Motor neuron (in vitro differentiated cells): ENCODE data around the gene TBX2. TPM values are rescaled to one million over a fixed set of nuclear protein-coding genes. Genes with fewer than 3 reads are reported as not detected.

Experiments
- ATAC-seq, 8 experiments: fragments of 200-7000 bp; cut with Tn5 transposase; replicated peaks in 6 of 8; 2 replicates each; pipeline ENCODE4 v1.8.0; 2021; ENCODE audit warnings: mild to moderate bottlenecking in 8 of 8, moderate library complexity in 8 of 8
- H3K27ac ChIP-seq, 2 donors: fragments of 250-450 bp; sonication (Bioruptor Pico); 2 replicates each; pipeline ENCODE4 v1.9.0; 2021; ENCODE audit warnings: antibody characterized with exemption in 2 of 2, mild to moderate bottlenecking in 2 of 2, moderate library complexity in 1 of 2
- H3K4me1 ChIP-seq, 2 donors: fragments of 250-450 bp; sonication (Bioruptor Pico); replicated peaks in 1 of 2; 2 replicates each; pipeline ENCODE4 v1.6.1; 2021; ENCODE audit warnings: antibody characterized with exemption in 2 of 2, mild to moderate bottlenecking in 2 of 2, moderate library complexity in 1 of 2
- H3K4me3 ChIP-seq, 5 donors: fragments of 250-450 bp; sonication (Bioruptor Pico); 2 replicates each; pipeline ENCODE4 v1.9.0; 2021; ENCODE audit warnings: antibody characterized with exemption in 5 of 5, mild to moderate bottlenecking in 5 of 5, moderate library complexity in 4 of 5
- WGBS, 10 experiments: fragments of 450-650 bp; shearing (Covaris generic); methylation state at CpG; one replicate each; pipeline ENCODE4 v1.0.0; 2022; 5-methylcytosine and 5-hydroxymethylcytosine counted together
- in situ Hi-C, 9 experiments: fragments of 400-800 bp; cut with MboI; loops; one replicate each; pipeline ENCODE4 v1.15.0; 2021; ENCODE audit warnings: low sequenced_read_pairs in 9 of 9, low pct_unique_long_range_greater_than_20kb in 2 of 9; ENCODE audit not compliant: unreplicated experiment in 9 of 9
- total RNA-seq, 8 experiments: library from RNA; unstranded; fragments of 300-600 nt; gene quantifications; 2 replicates each; pipeline versions ENCODE4 v1.2.3 to v1.2.4, GENCODE V29; 2022

The TBX2 gene
- total RNA-seq, 8 experiments from 2014 or later, result 0.25 to 2.9 (median 2.1) TPM

- H3K4me3 ChIP-seq, result no peak overlapping the region
- no peak for ATAC-seq
- 20 to 100% (median 80%) methylated on average over 1 to 2 of the region's 3 CpGs; no CpG with 5 or more reads in 5 of the 10 experiments for WGBS, 10 experiments
- peaks cover 0 to 3% of the 10 kb centered on the region in 2 donors for H3K4me1 ChIP-seq
- in situ Hi-C loops, result loop anchor here in 6 of 9 experiments (10.0 to 25.0 kb wide), 5 partner anchors 381 to 681 kb away; no protein-coding TSS in a partner anchor
- H3K27ac ChIP-seq, result no peak overlapping the region
Measured at GRCh38 chr17:61393550-61393903, 6.1 kb upstream of the TBX2 start.

- ATAC-seq, result no peak
- Histone ChIP-seq H3K4me1 (peaks cover 0 to 3% of the 10 kb centered on the region in 2 donors), H3K4me3 (no peak overlapping the region), H3K27ac (no peak overlapping the region)
- 17 to 100% (median 66%) methylated on average over 1 to 5 of the region's 7 CpGs; no CpG with 5 or more reads in 5 of the 10 experiments for WGBS, 10 experiments
- in situ Hi-C loops, result loop anchor here in 6 of 9 experiments (10.0 to 25.0 kb wide), 5 partner anchors 382 to 682 kb away; no protein-coding TSS in a partner anchor
Measured at GRCh38 chr17:61393904-61394629, 5.6 kb upstream of the TBX2 start.

GRCh38 chr17:61394630-61395408 is 4.8 kb upstream of the TBX2 start:
- WGBS, 10 experiments, result 80 to 100% (median 87%) methylated on average over 2 to 7 of the region's 10 CpGs; no CpG with 5 or more reads in 4 of the 10 experiments
- no peak for ATAC-seq
- in situ Hi-C loops, result loop anchor here in 6 of 9 experiments (10.0 to 25.0 kb wide), 5 partner anchors 383 to 683 kb away; no protein-coding TSS in a partner anchor
- Histone ChIP-seq H3K4me1 (peaks cover under 1 to 5% of the 10 kb centered on the region in 2 donors), H3K27ac (no peak overlapping the region), H3K4me3 (no peak overlapping the region)

GRCh38 chr17:61395409-61395982 is 4.1 kb upstream of the TBX2 start:
- in situ Hi-C loops, result loop anchor here in 6 of 9 experiments (10.0 to 25.0 kb wide), 5 partner anchors 383 to 683 kb away; no protein-coding TSS in a partner anchor
- ATAC-seq, result no peak
- H3K27ac ChIP-seq, result no peak overlapping the region
- H3K4me1 ChIP-seq, result peaks cover 0 to 5% of the 10 kb centered on the region in 2 donors
- H3K4me3 ChIP-seq, result no peak overlapping the region
- 48 to 100% (median 100%) methylated on average over 1 to 5 of the region's 38 CpGs; no CpG with 5 or more reads in 5 of the 10 experiments for WGBS, 10 experiments

GRCh38 chr17:61395983-61396585 is 3.6 kb upstream of the TBX2 start:
- Histone ChIP-seq H3K4me1 (peaks cover 0 to 5% of the 10 kb centered on the region in 2 donors), H3K27ac (no peak overlapping the region), H3K4me3 (no peak overlapping the region)
- in situ Hi-C loops, result loop anchor here in 6 of 9 experiments (10.0 to 25.0 kb wide), 5 partner anchors 384 to 684 kb away; no protein-coding TSS in a partner anchor
- WGBS, 10 experiments, result 0% methylated on average over 1 of the region's 63 CpGs; no CpG with 5 or more reads in 9 of the 10 experiments
- ATAC-seq, result no peak

GRCh38 chr17:61396586-61397085 is 3.0 kb upstream of the TBX2 start:
- WGBS, 10 experiments, result 0% methylated on average over 1 of the region's 46 CpGs; no CpG with 5 or more reads in 9 of the 10 experiments
- in situ Hi-C loops, result loop anchor here in 6 of 9 experiments (10.0 to 25.0 kb wide), 5 partner anchors 384 to 684 kb away; no protein-coding TSS in a partner anchor
- no peak overlapping the region for H3K27ac ChIP-seq
- peak in 2 of 8 experiments; percentile 0 for ATAC-seq
- H3K4me3 ChIP-seq, result peak overlapping the region in 4 of 5 donors; percentile 13 to 40 (median 32)
- H3K4me1 ChIP-seq, result peaks cover 0 to 5% of the 10 kb centered on the region in 2 donors

GRCh38 chr17:61397086-61397842 is 2.4 kb upstream of the TBX2 start:
- ATAC-seq, result peak in 5 of 8 experiments; percentile 47 to 67 (median 62)
- 0 to 3% methylated on average over 2 to 7 of the region's 67 CpGs; no CpG with 5 or more reads in 8 of the 10 experiments for WGBS, 10 experiments
- no peak overlapping the region for H3K27ac ChIP-seq
- in situ Hi-C loops, result loop anchor here in 6 of 9 experiments (10.0 to 25.0 kb wide), 5 partner anchors 385 to 685 kb away; no protein-coding TSS in a partner anchor
- peaks cover 0 to 5% of the 10 kb centered on the region in 2 donors for H3K4me1 ChIP-seq
- peak overlapping the region; percentile 13 to 40 (median 29) for H3K4me3 ChIP-seq

- Histone ChIP-seq H3K27ac (no peak overlapping the region), H3K4me3 (peak overlapping the region in 4 of 5 donors; percentile 19 to 46 (median 40)), H3K4me1 (peaks cover 2 to 5% of the 10 kb centered on the region in 2 donors)
- no peak for ATAC-seq
- in situ Hi-C loops, result loop anchor here in 6 of 9 experiments (10.0 to 25.0 kb wide), 5 partner anchors 386 to 686 kb away; no protein-coding TSS in a partner anchor
- WGBS, 10 experiments, result 0 to 5% (median 0%) methylated on average over 1 to 18 of the region's 34 CpGs; no CpG with 5 or more reads in 7 of the 10 experiments
Measured at GRCh38 chr17:61398721-61399130, 917 bp upstream of the TBX2 start.

GRCh38 chr17:61400066-61400716 is 548 bp downstream of the TBX2 start:
- peak; percentile 8 to 44 (median 22) for ATAC-seq
- Histone ChIP-seq H3K4me3 (peak overlapping the region; percentile 18 to 46 (median 40)), H3K27ac (no peak overlapping the region), H3K4me1 (peaks cover 5 to 7% of the 10 kb centered on the region in 2 donors)
- 0% methylated on average over 4 to 5 of the region's 90 CpGs; no CpG with 5 or more reads in 8 of the 10 experiments for WGBS, 10 experiments
- in situ Hi-C loops, result loop anchor here in 3 of 9 experiments (25.0 kb wide), 1 partner anchor 437 kb away; no protein-coding TSS in a partner anchor

GRCh38 chr17:61400717-61401388 is 1.2 kb downstream of the TBX2 start:
- peak in 2 of 8 experiments; percentile 9 to 22 for ATAC-seq
- no peak overlapping the region for H3K27ac ChIP-seq
- in situ Hi-C loops, result loop anchor here in 3 of 9 experiments (25.0 kb wide), 1 partner anchor 436 kb away; no protein-coding TSS in a partner anchor
- WGBS, 10 experiments, result 0 to 35% (median 17%) methylated on average over 4 to 14 of the region's 45 CpGs; no CpG with 5 or more reads in 4 of the 10 experiments
- H3K4me1 ChIP-seq, result peaks cover 5 to 7% of the 10 kb centered on the region in 2 donors
- peak overlapping the region in 3 of 5 donors; percentile 40 to 46 (median 41) for H3K4me3 ChIP-seq
